ENCODE measurements around the gene MR1.

MR1 gene

DNA sequence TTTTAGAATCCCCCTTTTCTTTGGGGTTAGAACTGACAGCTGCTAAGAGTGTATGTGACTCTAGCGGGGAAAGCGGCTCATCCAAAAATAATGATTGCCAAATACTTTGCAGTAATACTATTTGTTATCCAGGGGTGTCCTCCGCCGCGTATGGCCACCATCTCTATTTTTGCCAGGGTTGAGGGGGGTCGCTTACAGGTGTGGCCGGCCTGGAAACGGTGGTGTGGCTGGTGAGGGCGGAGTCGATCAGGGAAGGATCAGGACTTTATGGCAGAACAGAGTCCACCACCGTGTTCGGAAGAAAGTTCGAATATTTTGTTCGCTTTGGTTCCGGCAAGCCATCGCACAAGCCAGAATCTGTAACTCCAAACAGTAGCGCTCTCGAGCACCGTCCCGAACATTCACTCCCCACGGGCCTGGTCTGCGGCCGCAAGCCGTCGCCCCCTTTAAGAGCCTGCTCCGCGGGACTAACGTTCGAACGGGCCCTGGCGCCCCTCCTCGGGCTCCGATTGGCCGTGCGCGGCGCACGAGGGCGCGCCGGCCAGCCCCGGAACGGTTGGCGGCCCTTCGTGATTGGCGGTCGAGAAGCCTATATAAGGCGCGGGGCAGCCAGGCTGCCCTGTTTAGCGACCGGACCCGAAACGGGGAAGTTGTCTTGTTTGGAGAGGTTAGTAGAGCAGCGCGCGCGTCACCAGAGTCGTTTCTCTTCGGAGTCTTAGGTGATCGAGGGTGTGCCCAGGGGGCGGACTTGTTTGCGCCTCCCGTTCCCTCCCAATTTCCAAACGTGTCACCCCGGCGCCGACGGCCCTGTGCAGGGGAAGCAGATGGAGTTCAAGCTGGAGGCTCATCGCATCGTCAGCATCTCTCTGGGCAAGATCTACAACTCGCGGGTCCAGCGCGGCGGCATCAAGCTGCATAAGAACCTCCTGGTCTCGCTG lies 54.6 kb downstream of the MR1 start, which contains the start of gene IER5:
IER5 (plus strand) TSS at position 622 of the 938 bp plus-strand sequence; CDS start at position 825, 203 bp downstream.
- H3K27me3 ChIP-seq (ENCODE audit: control insufficient read depth, insufficient read depth, low read length): no peaks in the 10 kb centered on the region
- peaks cover 40% of the 10 kb centered on the region for H3K4me1 ChIP-seq (ENCODE audit: control insufficient read depth, insufficient read depth, low read length)
- H3K9ac ChIP-seq (ENCODE audit: low read depth, low read length): peak within 1 kb of the TSS; percentile 92
- H3K4me3 ChIP-seq (ENCODE audit: low read length): peak within 1 kb of the TSS; percentile 85
- H3K36me3 ChIP-seq (ENCODE audit: insufficient read depth, low read length): peaks cover 38% of the 10 kb centered on the region
- no peaks in the 10 kb centered on the region for H3K9me3 ChIP-seq (replicated peaks; ENCODE audit: low read length)
- H3K4me2 ChIP-seq (ENCODE audit: low read length): peak within 1 kb of the TSS; percentile 98

GRCh38 chr1:181089017-181089675 lies 55.4 kb downstream of the MR1 start:
- Histone ChIP-seq H3K4me1 (ENCODE audit: control insufficient read depth, insufficient read depth, low read length) (peaks cover 42% of the 10 kb centered on the region), H3K27me3 (ENCODE audit: control insufficient read depth, insufficient read depth, low read length) (no peaks in the 10 kb centered on the region), H3K9me3 (replicated peaks; ENCODE audit: low read length) (no peaks in the 10 kb centered on the region), H3K4me3 (ENCODE audit: low read length) (peak overlapping the region; percentile 85), H3K36me3 (ENCODE audit: insufficient read depth, low read length) (peaks cover 38% of the 10 kb centered on the region), H3K4me2 (ENCODE audit: low read length) (peak overlapping the region; percentile 86), H3K9ac (ENCODE audit: low read depth, low read length) (peak overlapping the region; percentile 92)

DNA sequence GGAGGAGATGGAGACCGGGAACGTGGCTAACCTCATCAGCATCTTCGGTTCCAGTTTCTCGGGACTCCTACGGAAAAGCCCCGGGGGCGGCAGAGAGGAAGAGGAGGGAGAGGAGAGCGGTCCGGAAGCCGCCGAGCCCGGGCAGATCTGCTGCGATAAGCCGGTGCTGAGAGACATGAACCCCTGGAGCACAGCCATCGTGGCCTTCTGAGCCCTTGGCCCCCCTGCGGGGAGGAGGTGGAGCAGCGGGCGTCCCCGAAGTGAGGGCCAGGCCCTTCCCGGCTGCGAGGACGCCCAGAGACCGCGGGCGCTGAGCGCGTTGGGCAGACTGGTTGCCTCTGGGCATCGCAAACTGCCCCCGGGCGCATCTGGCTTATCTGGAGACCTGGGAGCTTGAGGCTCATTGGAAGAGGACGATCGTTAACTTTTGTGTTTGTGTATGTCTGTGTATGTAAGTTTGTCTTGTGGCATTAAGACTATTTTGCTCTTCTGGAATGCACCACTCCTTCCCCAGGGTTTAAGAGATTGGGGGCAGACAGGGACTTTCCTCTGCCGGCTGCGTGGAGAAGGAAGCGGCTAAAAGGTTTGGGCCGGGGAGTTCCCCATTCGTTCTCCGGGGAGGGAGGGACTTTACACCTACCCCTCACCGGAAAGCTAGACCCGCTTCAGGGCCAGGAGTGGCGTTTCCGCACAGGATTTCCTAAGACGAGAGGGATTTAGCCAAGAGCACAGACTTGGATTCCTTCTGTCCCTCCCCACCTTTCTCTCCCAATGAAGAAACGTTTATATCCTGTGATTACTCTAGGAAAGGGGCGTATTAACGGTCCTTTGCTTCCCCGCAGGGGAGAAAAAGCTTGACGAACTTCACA lies 56.1 kb downstream of the MR1 start:
- Histone ChIP-seq H3K9ac (ENCODE audit: low read depth, low read length) (peak overlapping the region; percentile 92), H3K36me3 (ENCODE audit: insufficient read depth, low read length) (peaks cover 38% of the 10 kb centered on the region), H3K4me3 (ENCODE audit: low read length) (peak overlapping the region; percentile 85), H3K27me3 (ENCODE audit: control insufficient read depth, insufficient read depth, low read length) (no peaks in the 10 kb centered on the region), H3K4me2 (ENCODE audit: low read length) (peak overlapping the region; percentile 86), H3K4me1 (ENCODE audit: control insufficient read depth, insufficient read depth, low read length) (peaks cover 44% of the 10 kb centered on the region), H3K9me3 (replicated peaks; ENCODE audit: low read length) (no peaks in the 10 kb centered on the region)

DNA sequence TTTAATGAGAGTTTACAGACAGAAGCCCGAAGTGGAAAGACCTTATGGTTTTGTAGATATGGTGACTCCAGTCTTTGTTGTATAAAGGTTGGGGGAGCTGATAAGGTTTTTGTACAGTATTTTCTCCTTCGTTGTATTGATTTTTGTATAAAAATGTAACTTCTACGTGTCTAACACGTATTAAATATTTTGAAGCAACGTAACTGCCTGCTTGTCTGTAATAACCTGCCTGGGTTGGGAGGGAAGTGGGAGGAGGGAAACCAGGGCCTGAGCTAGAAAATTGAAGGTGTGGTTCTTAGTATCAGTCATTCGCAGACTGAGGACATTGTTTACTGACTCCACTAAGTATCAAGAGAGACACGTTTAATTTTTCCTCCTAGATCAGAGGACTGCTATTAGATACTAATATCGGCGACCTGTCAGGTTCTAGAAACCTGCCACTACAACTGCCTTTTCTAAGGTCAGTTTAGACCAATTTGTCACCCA lies 56.9 kb downstream of the MR1 start:
- Histone ChIP-seq H3K4me1 (ENCODE audit: control insufficient read depth, insufficient read depth, low read length) (peaks cover 52% of the 10 kb centered on the region), H3K4me3 (ENCODE audit: low read length) (peak overlapping the region; percentile 85), H3K9ac (ENCODE audit: low read depth, low read length) (peak overlapping the region; percentile 92), H3K4me2 (ENCODE audit: low read length) (peak overlapping the region; percentile 86), H3K27me3 (ENCODE audit: control insufficient read depth, insufficient read depth, low read length) (no peaks in the 10 kb centered on the region), H3K9me3 (replicated peaks; ENCODE audit: low read length) (no peaks in the 10 kb centered on the region), H3K36me3 (ENCODE audit: insufficient read depth, low read length) (peaks cover 38% of the 10 kb centered on the region)

DNA sequence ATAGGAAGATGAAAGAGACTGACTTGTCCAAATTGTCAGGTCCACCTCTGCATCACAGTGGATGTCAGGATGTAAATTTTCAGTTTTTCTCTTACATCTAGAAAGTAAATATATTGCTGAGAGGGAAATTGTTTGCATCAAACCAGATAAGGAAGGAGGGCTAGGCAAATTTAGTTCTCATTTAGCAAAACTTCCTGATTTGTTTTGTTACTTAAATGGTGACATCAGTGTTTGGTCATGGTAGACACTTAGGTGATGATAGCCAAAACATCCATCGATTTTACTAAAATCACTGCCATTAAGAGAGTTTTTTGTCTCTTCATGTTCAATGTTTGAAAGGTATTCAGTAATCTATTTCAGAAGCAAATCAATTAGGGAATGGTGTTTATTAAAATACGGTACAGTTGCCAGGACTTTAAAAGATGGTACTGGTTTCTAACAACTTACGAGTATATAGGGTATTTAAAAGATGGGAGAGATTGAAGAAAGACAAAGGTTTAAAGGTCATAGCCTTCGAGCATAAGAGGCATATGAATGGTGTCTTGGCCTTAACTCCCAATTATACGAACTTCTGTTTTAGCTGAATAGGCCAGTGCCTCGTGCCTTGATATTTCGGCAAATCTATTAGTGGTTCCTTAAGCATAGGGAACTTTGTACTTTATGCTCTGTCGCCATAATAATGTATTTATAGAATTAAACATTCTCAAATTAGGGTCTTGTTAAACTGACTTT lies 57.7 kb downstream of the MR1 start:
- no peaks in the 10 kb centered on the region for H3K9me3 ChIP-seq (replicated peaks; ENCODE audit: low read length)
- no peaks in the 10 kb centered on the region for H3K27me3 ChIP-seq (ENCODE audit: control insufficient read depth, insufficient read depth, low read length)
- peak overlapping the region; percentile 85 for H3K4me3 ChIP-seq (ENCODE audit: low read length)
- peaks cover 59% of the 10 kb centered on the region for H3K4me1 ChIP-seq (ENCODE audit: control insufficient read depth, insufficient read depth, low read length)
- H3K4me2 ChIP-seq (ENCODE audit: low read length): peak overlapping the region; percentile 86
- H3K9ac ChIP-seq (ENCODE audit: low read depth, low read length): peak overlapping the region; percentile 92
- peaks cover 38% of the 10 kb centered on the region for H3K36me3 ChIP-seq (ENCODE audit: insufficient read depth, low read length)

DNA sequence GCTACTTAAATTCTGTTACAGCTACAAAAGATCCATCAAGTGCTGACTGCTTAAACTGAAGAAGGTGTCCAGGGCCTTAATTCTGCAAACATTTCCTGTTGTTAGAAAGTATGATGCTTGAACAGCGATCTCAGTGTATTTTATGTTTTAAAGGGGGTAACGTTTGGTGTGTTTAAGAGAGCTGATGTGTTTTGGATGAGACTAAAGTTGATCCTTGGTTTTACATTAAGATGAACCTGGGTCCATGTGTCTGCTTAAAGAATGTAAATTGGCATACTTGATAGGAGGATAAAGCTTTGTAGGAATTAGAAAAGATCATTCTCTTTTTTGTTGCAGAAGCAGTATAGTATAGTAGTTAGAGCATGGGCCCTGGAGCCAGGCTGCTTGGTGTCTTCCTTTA lies 58.3 kb downstream of the MR1 start:
- Histone ChIP-seq H3K27me3 (ENCODE audit: control insufficient read depth, insufficient read depth, low read length) (no peaks in the 10 kb centered on the region), H3K4me1 (ENCODE audit: control insufficient read depth, insufficient read depth, low read length) (peaks cover 64% of the 10 kb centered on the region), H3K9ac (ENCODE audit: low read depth, low read length) (peak overlapping the region; percentile 92), H3K9me3 (replicated peaks; ENCODE audit: low read length) (no peaks in the 10 kb centered on the region), H3K4me2 (ENCODE audit: low read length) (peak overlapping the region; percentile 86), H3K4me3 (ENCODE audit: low read length) (peak overlapping the region; percentile 85), H3K36me3 (ENCODE audit: insufficient read depth, low read length) (peaks cover 38% of the 10 kb centered on the region)

GRCh38 chr1:181092883-181093458 lies 59.2 kb downstream of the MR1 start:
- peak overlapping the region; percentile 86 for H3K4me2 ChIP-seq (ENCODE audit: low read length)
- no peaks in the 10 kb centered on the region for H3K27me3 ChIP-seq (ENCODE audit: control insufficient read depth, insufficient read depth, low read length)
- no peaks in the 10 kb centered on the region for H3K9me3 ChIP-seq (replicated peaks; ENCODE audit: low read length)
- peaks cover 64% of the 10 kb centered on the region for H3K4me1 ChIP-seq (ENCODE audit: control insufficient read depth, insufficient read depth, low read length)
- H3K36me3 ChIP-seq (ENCODE audit: insufficient read depth, low read length): peaks cover 38% of the 10 kb centered on the region
- H3K9ac ChIP-seq (ENCODE audit: low read depth, low read length): peak overlapping the region; percentile 45
- H3K4me3 ChIP-seq (ENCODE audit: low read length): peak overlapping the region; percentile 85

DNA sequence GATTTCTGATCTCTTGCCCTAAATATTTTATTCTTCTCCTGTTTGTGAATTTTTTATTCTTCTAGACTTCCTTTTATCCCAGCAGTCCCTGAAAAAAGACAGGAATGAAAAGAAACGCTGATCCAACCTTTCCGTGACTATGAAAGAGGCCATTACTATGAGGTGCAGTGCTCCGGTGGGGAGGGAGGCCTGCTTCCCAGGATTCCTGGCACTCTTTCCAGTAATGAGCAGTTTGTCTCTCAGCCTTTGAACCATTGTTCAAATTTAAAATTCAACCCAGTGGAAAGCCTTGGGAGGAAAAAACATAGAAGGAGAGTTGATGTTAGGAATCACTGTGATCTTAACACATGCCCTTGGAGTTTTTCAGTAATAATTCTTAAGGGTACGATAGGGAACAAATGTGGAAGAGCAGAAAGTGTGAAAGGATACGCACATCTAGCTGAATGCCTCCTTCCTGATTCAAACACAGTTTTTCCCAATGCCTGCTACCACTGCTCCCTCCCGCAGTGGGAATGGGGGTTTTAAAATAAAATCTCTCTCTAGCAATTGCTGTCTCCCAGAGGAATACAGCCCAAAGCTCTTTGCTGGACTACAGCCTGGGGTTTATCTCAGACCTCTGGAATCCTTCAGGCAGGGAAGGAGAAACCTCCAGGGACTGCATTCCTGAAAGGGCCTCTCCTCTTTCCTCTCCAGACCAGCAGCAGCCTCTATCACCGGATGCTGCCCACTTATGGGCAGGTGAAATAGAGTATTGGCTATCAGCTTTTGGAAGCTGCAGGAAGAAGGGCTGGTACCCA lies 60.8 kb downstream of the MR1 start:
- Histone ChIP-seq H3K4me3 (ENCODE audit: low read length) (peak overlapping the region; percentile 25), H3K36me3 (ENCODE audit: insufficient read depth, low read length) (peaks cover 35% of the 10 kb centered on the region), H3K9ac (ENCODE audit: low read depth, low read length) (peak overlapping the region; percentile 70), H3K4me2 (ENCODE audit: low read length) (peak overlapping the region; percentile 70), H3K27me3 (ENCODE audit: control insufficient read depth, insufficient read depth, low read length) (no peaks in the 10 kb centered on the region), H3K4me1 (ENCODE audit: control insufficient read depth, insufficient read depth, low read length) (peaks cover 72% of the 10 kb centered on the region), H3K9me3 (replicated peaks; ENCODE audit: low read length) (no peaks in the 10 kb centered on the region)

GRCh38 chr1:181095260-181095659 lies 61.5 kb downstream of the MR1 start:
- Histone ChIP-seq H3K36me3 (ENCODE audit: insufficient read depth, low read length) (peaks cover 29% of the 10 kb centered on the region), H3K4me2 (ENCODE audit: low read length) (peak overlapping the region; percentile 70), H3K9ac (ENCODE audit: low read depth, low read length) (peak overlapping the region; percentile 70), H3K9me3 (replicated peaks; ENCODE audit: low read length) (no peaks in the 10 kb centered on the region), H3K27me3 (ENCODE audit: control insufficient read depth, insufficient read depth, low read length) (no peaks in the 10 kb centered on the region), H3K4me1 (ENCODE audit: control insufficient read depth, insufficient read depth, low read length) (peaks cover 78% of the 10 kb centered on the region), H3K4me3 (ENCODE audit: low read length) (peak overlapping the region; percentile 56)

Data from skeletal muscle satellite cell (primary cell).